K562 (cell line): ENCODE results near the gene SYNPO2. TPM values are rescaled to one million over a fixed set of nuclear protein-coding genes. Genes with fewer than 3 reads are reported as not detected.

Experiments
- ATAC-seq: fragments of 200-7000 bp; cut with Tn5 transposase; 3 replicates; pipeline ENCODE4 v1.9.1; 2020; ENCODE audit warnings: moderate library complexity
- BruUV-seq: library from RNA; stranded (reverse); fragments of 400-500 nt; replicated peaks from 2 replicates; lab custom pipeline; 2021; lab: Mats Ljungman, UMichigan
- CTCF ChIA-PET: fragments of 300-600 bp; formaldehyde crosslinking; extraction: SDS; loops from one replicate; lab custom pipeline; 2021; ENCODE audit warnings: low intra/inter-chr PET ratio; lab: Yijun Ruan, JAX
- POLR2A ChIA-PET: fragments of 300-600, 350-650 bp; sonication (Branson Sonifier 250); formaldehyde crosslinking; extraction: SDS; loops from one replicate; lab custom pipeline; 2021; ENCODE audit warnings: antibody characterized with exemption, inconsistent platforms; lab: Yijun Ruan, JAX
- DNase-seq, 4 experiments: peaks; one replicate each; pipeline versions ENCODE4 v3.0.0 to v3.0.0-alpha.2; 2011 to 2018; ENCODE audit warnings: low spot score in 3 of 4, mixed read lengths in 3 of 4; ENCODE audit errors: extremely low read depth in 1 of 4
- FAIRE-seq: peaks from 2 replicates; lab custom pipeline; 2011; peaks lifted over from hg19 to GRCh38; lab: Jason Lieb, UNC
- H2AFZ ChIP-seq: 2 replicates; pipeline ENCODE4 v1.6.0; 2011; ENCODE audit warnings: low read depth, low read length, control low read depth, inconsistent platforms
- H3K27ac ChIP-seq: fragments of 200-600 bp; 3 replicates; pipeline ENCODE4 v1.8.0; 2011; ENCODE audit warnings: low read depth, mild to moderate bottlenecking, control low read depth, inconsistent platforms, low read length, moderate library complexity, mixed read lengths; ENCODE audit errors: extremely low read depth
- H3K27me3 ChIP-seq, 2 experiments: fragments of 300-600 bp in 1 of 2; 2 replicates in 1 of 2; 3 replicates in 1 of 2; pipeline versions ENCODE4 v1.6.0 to v1.8.0; 2011; ENCODE audit warnings: inconsistent platforms in 2 of 2, low read length in 2 of 2, mild to moderate bottlenecking in 1 of 2, mixed read lengths in 1 of 2, moderate library complexity in 1 of 2; ENCODE audit not compliant: control insufficient read depth in 2 of 2, insufficient read depth in 2 of 2
- H3K36me3 ChIP-seq: fragments of 300-600 bp; 3 replicates; pipeline ENCODE4 v1.8.0; 2011; ENCODE audit warnings: mild to moderate bottlenecking, low read length, inconsistent platforms; ENCODE audit not compliant: control insufficient read depth, insufficient read depth
- H3K4me1 ChIP-seq, 2 experiments: fragments of 200-600 bp in 1 of 2; replicated peaks in 1 of 2; 2 replicates in 1 of 2; 3 replicates in 1 of 2; pipeline versions ENCODE4 v1.5.1 to v1.8.0; 2011; ENCODE audit warnings: inconsistent platforms in 2 of 2, low read length in 2 of 2, mild to moderate bottlenecking in 1 of 2, mixed read lengths in 1 of 2, moderate library complexity in 1 of 2; ENCODE audit not compliant: control insufficient read depth in 2 of 2, insufficient read depth in 2 of 2
- H3K4me2 ChIP-seq: 2 replicates; pipeline ENCODE4 v1.6.1; 2011; ENCODE audit warnings: low read length, control low read depth, inconsistent platforms, mixed read lengths; ENCODE audit not compliant: insufficient read depth
- H3K4me3 ChIP-seq: fragments of 200-600 bp; sonication (generic), shearing (Covaris generic); 2 replicates; pipeline ENCODE4 v1.5.1; 2016; ENCODE audit warnings: control low read depth, inconsistent platforms
- H3K79me2 ChIP-seq: fragments of 200-600 bp; 3 replicates; pipeline ENCODE4 v1.8.0; 2011; ENCODE audit warnings: low read length, inconsistent platforms; ENCODE audit not compliant: control insufficient read depth, insufficient read depth
- H3K9ac ChIP-seq, 2 experiments: 2 replicates each; pipeline versions ENCODE4 v1.6.0 to v1.6.1; 2011; ENCODE audit warnings: low read depth in 2 of 2, low read length in 2 of 2, control low read depth in 1 of 2, inconsistent platforms in 1 of 2, mild to moderate bottlenecking in 1 of 2, mixed read lengths in 1 of 2; ENCODE audit not compliant: insufficient read depth in 1 of 2
- H3K9me1 ChIP-seq: one replicate; pipeline ENCODE4 v1.6.0; 2011; ENCODE audit warnings: inconsistent platforms, mild to moderate bottlenecking, low read length, moderate library complexity; ENCODE audit not compliant: control insufficient read depth, insufficient read depth
- H3K9me3 ChIP-seq: replicated peaks from 2 replicates; pipeline ENCODE4 v1.5.1; 2011; ENCODE audit warnings: low read depth, low read length, inconsistent platforms; ENCODE audit not compliant: control insufficient read depth, insufficient read depth
- H4K20me1 ChIP-seq: replicated peaks from 2 replicates; pipeline ENCODE4 v1.6.1; 2011; ENCODE audit warnings: low read length, inconsistent platforms, mixed read lengths; ENCODE audit not compliant: control insufficient read depth, insufficient read depth
- DPF2 ChIP-seq: fragments of 450-650 bp; IDR thresholded peaks from 2 replicates; pipeline ENCODE4 v1.6.1; 2016
- MAFF ChIP-seq: IDR thresholded peaks from 2 replicates; pipeline ENCODE4 v1.6.1; 2012; ENCODE audit warnings: low read length, improper control_type of control experiment
- MTA2 ChIP-seq: fragments of 450-650 bp; IDR thresholded peaks from 2 replicates; pipeline ENCODE4 v1.6.1; 2016; ENCODE audit warnings: low read depth
- NR0B1 ChIP-seq: fragments of 450-650 bp; IDR thresholded peaks from one replicate; pipeline ENCODE4 v1.6.1; 2018; ENCODE audit warnings: mild to moderate bottlenecking, moderate library complexity; ENCODE audit not compliant: partially characterized antibody
- POLR2AphosphoS2 ChIP-seq: IDR thresholded peaks from 2 replicates; pipeline ENCODE4 v1.6.1; 2012; ENCODE audit warnings: low read length, improper control_type of control experiment
- RAD21 ChIP-seq, 2 experiments: fragments of 250-450 bp in 1 of 2; fragments of 450-650 bp in 1 of 2; sonication (Bioruptor Pico) in 1 of 2; formaldehyde crosslinking in 1 of 2; IDR thresholded peaks in 1 of 2; conservative IDR thresholded peaks in 1 of 2; 2 replicates each; pipeline versions ENCODE4 v1.4.0 to v1.8.0; 2020 to 2022; ENCODE audit warnings: mild to moderate bottlenecking in 2 of 2, moderate library complexity in 1 of 2
- RB1 ChIP-seq: fragments of 450-650 bp; IDR thresholded peaks from 2 replicates; pipeline ENCODE4 v1.6.1; 2017; ENCODE audit warnings: low read depth, mild to moderate bottlenecking
- RBM34 ChIP-seq: fragments of 200-400 bp; formaldehyde crosslinking; IDR thresholded peaks from 2 replicates; pipeline ENCODE4 v1.6.1; 2018; ENCODE audit warnings: low read length, borderline replicate concordance; ENCODE audit not compliant: insufficient read depth
- SAP30 ChIP-seq: fragments of 200-600 bp; sonication (generic); IDR thresholded peaks from 2 replicates; pipeline ENCODE4 v1.6.1; 2012; ENCODE audit warnings: borderline replicate concordance, low read depth, mild to moderate bottlenecking, moderate library complexity, low read length, control low read depth, inconsistent platforms; ENCODE audit not compliant: insufficient read depth, poor library complexity, severe bottlenecking
- ZFP30 ChIP-seq: fragments of 250-450 bp; sonication (Bioruptor Pico); IDR thresholded peaks from 2 replicates; pipeline ENCODE4 v1.8.0; 2022; ENCODE audit warnings: moderate library complexity, mild to moderate bottlenecking, inconsistent platforms, borderline replicate concordance
- ZNF41 ChIP-seq: fragments of 250-450 bp; sonication (Bioruptor Pico); conservative IDR thresholded peaks from 2 replicates; pipeline ENCODE4 v1.4.0; 2020; ENCODE audit warnings: mild to moderate bottlenecking
- WGBS: fragments of 100-300 bp; shearing (Covaris generic); methylation state at CpG from one replicate; pipeline ENCODE4 v1.1.6; 2016; ENCODE audit warnings: low coverage, mixed read lengths; ENCODE audit not compliant: insufficient coverage; ENCODE audit errors: missing lambda C conversion rate; 5-methylcytosine and 5-hydroxymethylcytosine counted together
- in situ Hi-C: fragments of 300-500 bp; cut with MboI; formaldehyde crosslinking; loops from 4 replicates; pipeline ENCODE4 v1.15.0; 2018; ENCODE audit warnings: inconsistent platforms, mixed read lengths
- intact Hi-C: fragments of 100-400 bp; cut with micrococcal nuclease; formaldehyde crosslinking; loops from 2 replicates; pipeline ENCODE4 v1.14.2; 2022
- polyA plus RNA-seq, 8 experiments: library from polyadenylated mRNA; depleted of rRNA in 4 of 8; stranded (reverse) in 5 of 8; unstranded in 3 of 8; fragments of >200 nt; fragmentation: Nextera tagmentation in 2 of 8; fragmentation: Illumina TruSeq in 1 of 8; extraction: Ambion mirVana in 2 of 8; extraction: Trizol in 1 of 8; gene quantifications; 2 replicates each; pipeline versions ENCODE4 v1.2.1 to v1.2.3, GENCODE V29; 2011 to 2014; ENCODE audit warnings: inconsistent platforms in 1 of 8, missing spikeins in 1 of 8
- total RNA-seq, 7 experiments: library from RNA; depleted of rRNA in 6 of 7; stranded (reverse); fragments of >200 nt in 6 of 7; fragmentation: Illumina TruSeq in 2 of 7; extraction: Trizol in 2 of 7; gene quantifications; 2 replicates each; pipeline versions ENCODE4 v1.2.1 to v1.2.3, GENCODE V29; 2011 to 2021; ENCODE audit warnings: low replicate concordance in 1 of 7
- TF ChIP-seq, protein P1 (sequence below): fragments of 450-650 bp; IDR thresholded peaks from 2 replicates; pipeline ENCODE4 v1.6.1; 2016; ENCODE audit warnings: antibody characterized with exemption
- TF ChIP-seq, protein P2 (sequence below): fragments of 450-650 bp; formaldehyde crosslinking; IDR thresholded peaks from 2 replicates; pipeline ENCODE4 v1.4.0; 2020; ENCODE audit warnings: mild to moderate bottlenecking
- TF ChIP-seq, protein P3 (sequence below): fragments of 450-650 bp; formaldehyde crosslinking; IDR thresholded peaks from 2 replicates; pipeline ENCODE4 v1.4.0; 2020; ENCODE audit warnings: mild to moderate bottlenecking, moderate library complexity
- TF ChIP-seq, protein P4 (sequence below): fragments of 450-650 bp; formaldehyde crosslinking; IDR thresholded peaks from 2 replicates; pipeline ENCODE4 v1.4.0; 2022; ENCODE audit warnings: missing genetic modification characterization

SYNPO2 gene
- total and polyA plus RNA-seq, 9 of the 15 experiments (the other 6 are each of a cell fraction or from before 2014, with no cell fraction given) = 0.03 to 0.18 TPM; not detected in 7

- no peak overlapping the region for H3K4me3 ChIP-seq
- H3K27me3 ChIP-seq = peaks cover 2 to 5% of the 10 kb centered on the region in 2 experiments; a peak in 2 of 5 replicates
- DNase-seq (no peak), FAIRE-seq (no peak), ATAC-seq (no peak)
- no peaks in the 10 kb centered on the region for H3K9me3 ChIP-seq
- in situ Hi-C loops (no loop called here), intact Hi-C loops (loop anchor here (2.0 kb wide), 1 partner anchor 55 kb away; no protein-coding TSS in a partner anchor)
- H3K4me1 ChIP-seq = no peaks in the 10 kb centered on the region
- no peaks in the 10 kb centered on the region for H3K79me2 ChIP-seq
- H4K20me1 ChIP-seq = no peaks in the 10 kb centered on the region
- no peaks in the 10 kb centered on the region for H3K36me3 ChIP-seq
- no peak overlapping the region for H3K4me2 ChIP-seq
- BruUV-seq = no TSS peak
- no peaks in the 10 kb centered on the region for H3K9me1 ChIP-seq
- TF ChIP-seq, protein P1, sequence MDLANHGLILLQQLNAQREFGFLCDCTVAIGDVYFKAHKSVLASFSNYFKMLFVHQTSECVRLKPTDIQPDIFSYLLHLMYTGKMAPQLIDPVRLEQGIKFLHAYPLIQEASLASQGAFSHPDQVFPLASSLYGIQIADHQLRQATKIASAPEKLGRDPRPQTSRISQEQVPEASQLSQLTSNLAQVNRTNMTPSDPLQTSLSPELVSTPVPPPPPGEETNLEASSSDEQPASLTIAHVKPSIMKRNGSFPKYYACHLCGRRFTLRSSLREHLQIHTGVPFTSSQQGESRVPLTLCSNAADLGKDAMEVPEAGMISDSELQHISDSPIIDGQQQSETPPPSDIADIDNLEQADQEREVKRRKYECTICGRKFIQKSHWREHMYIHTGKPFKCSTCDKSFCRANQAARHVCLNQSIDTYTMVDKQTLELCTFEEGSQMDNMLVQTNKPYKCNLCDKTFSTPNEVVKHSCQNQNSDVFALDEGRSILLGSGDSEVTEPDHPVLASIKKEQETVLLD = no peak
- TF ChIP-seq MAFF (no peak), POLR2AphosphoS2 (no peak), DPF2 (no peak), ZNF41 (no peak), RB1 (no peak), SAP30 (no peak), RAD21 (CRISPR knock-in tag; conservative IDR thresholded peaks at IDR 0.05 in 1 of 2, IDR thresholded peaks at IDR 0.05 in 1 of 2) (no peak), RBM34 (no peak), NR0B1 (no peak), ZFP30 (CRISPR knock-in tag) (no peak), MTA2 (no peak)
- TF ChIP-seq, protein P2, sequence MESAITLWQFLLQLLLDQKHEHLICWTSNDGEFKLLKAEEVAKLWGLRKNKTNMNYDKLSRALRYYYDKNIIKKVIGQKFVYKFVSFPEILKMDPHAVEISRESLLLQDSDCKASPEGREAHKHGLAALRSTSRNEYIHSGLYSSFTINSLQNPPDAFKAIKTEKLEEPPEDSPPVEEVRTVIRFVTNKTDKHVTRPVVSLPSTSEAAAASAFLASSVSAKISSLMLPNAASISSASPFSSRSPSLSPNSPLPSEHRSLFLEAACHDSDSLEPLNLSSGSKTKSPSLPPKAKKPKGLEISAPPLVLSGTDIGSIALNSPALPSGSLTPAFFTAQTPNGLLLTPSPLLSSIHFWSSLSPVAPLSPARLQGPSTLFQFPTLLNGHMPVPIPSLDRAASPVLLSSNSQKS = no peak
- TF ChIP-seq, protein P3, sequence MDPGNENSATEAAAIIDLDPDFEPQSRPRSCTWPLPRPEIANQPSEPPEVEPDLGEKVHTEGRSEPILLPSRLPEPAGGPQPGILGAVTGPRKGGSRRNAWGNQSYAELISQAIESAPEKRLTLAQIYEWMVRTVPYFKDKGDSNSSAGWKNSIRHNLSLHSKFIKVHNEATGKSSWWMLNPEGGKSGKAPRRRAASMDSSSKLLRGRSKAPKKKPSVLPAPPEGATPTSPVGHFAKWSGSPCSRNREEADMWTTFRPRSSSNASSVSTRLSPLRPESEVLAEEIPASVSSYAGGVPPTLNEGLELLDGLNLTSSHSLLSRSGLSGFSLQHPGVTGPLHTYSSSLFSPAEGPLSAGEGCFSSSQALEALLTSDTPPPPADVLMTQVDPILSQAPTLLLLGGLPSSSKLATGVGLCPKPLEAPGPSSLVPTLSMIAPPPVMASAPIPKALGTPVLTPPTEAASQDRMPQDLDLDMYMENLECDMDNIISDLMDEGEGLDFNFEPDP (CRISPR knock-in tag) = no peak
- TF ChIP-seq, protein P4, sequence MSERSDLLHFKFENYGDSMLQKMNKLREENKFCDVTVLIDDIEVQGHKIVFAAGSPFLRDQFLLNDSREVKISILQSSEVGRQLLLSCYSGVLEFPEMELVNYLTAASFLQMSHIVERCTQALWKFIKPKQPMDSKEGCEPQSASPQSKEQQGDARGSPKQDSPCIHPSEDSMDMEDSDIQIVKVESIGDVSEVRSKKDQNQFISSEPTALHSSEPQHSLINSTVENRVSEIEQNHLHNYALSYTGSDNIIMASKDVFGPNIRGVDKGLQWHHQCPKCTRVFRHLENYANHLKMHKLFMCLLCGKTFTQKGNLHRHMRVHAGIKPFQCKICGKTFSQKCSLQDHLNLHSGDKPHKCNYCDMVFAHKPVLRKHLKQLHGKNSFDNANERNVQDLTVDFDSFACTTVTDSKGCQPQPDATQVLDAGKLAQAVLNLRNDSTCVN = no peak
- no peak overlapping the region for H2AFZ ChIP-seq
- ChIA-PET CTCF (no interaction called here), POLR2A (no interaction called here)
- no peak overlapping the region for H3K27ac ChIP-seq
- no peak overlapping the region for H3K9ac ChIP-seq
- WGBS = 0% methylated on average over 1 of the region's 1 CpG
These were observed 149.1 kb downstream of the SYNPO2 start for GRCh38 chr4:119037709-119038108.
